Effector CD4-positive, alpha-beta T cell (primary cell): ENCODE measurements around the gene BECN2. TPM values are rescaled to one million over a fixed set of nuclear protein-coding genes. Genes with fewer than 3 reads are reported as not detected.

Experiments used
- DNase-seq: peaks from one replicate; pipeline ENCODE4 v3.0.0-alpha.2; 2020
- total RNA-seq: gene quantifications from one replicate; lab custom pipeline; 2026; lab: John Stamatoyannopoulos, UW

BECN2 gene, protein sequence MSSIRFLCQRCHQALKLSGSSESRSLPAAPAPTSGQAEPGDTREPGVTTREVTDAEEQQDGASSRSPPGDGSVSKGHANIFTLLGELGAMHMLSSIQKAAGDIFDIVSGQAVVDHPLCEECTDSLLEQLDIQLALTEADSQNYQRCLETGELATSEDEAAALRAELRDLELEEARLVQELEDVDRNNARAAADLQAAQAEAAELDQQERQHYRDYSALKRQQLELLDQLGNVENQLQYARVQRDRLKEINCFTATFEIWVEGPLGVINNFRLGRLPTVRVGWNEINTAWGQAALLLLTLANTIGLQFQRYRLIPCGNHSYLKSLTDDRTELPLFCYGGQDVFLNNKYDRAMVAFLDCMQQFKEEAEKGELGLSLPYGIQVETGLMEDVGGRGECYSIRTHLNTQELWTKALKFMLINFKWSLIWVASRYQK
- not detected for total RNA-seq

DNA sequence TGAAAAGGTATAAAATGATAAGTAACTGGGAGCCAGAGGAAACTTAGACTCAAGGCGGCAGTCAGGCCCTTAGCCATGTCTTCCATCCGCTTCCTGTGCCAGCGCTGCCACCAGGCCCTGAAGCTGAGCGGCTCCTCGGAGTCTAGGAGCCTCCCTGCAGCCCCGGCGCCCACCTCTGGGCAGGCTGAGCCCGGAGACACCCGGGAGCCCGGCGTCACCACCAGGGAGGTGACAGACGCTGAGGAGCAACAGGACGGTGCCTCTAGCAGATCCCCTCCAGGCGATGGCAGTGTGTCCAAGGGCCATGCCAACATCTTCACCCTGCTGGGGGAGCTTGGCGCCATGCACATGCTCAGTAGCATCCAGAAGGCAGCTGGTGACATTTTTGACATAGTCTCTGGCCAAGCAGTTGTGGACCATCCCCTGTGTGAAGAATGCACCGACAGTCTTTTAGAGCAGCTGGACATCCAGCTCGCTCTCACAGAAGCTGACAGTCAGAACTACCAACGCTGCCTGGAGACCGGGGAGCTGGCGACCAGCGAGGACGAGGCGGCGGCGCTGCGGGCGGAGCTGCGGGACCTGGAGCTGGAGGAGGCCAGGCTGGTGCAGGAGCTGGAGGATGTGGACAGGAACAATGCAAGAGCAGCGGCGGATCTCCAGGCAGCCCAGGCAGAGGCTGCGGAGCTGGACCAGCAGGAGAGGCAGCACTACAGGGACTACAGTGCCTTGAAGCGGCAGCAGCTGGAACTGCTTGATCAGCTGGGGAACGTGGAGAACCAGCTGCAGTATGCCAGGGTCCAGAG, at the start of gene BECN2:
Gene BECN2 (plus strand): TSS at position 76 of the 803 bp plus-strand sequence. CDS start 0 bp downstream, at position 76.
- DNase-seq, result no peak

DNA sequence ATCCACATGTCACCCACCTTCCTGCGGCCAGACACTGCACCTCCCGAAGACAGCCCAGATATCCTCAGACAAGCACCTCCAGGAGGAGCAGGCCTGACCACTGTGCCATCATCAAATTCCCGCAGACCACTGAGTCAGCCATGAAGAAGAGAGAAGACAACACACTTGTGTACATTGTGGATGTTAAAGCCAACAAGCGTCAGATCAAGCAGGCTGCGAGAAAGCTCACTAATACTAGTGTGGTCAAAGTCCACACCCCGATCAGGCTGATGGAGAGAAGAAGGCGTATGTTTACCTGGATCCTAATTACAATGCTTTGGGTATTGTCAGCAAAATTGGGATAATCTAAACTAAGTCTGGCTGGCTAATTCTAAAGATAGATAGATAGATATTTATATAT, 41.4 kb upstream of the BECN2 start:
- no peak for DNase-seq

DNA sequence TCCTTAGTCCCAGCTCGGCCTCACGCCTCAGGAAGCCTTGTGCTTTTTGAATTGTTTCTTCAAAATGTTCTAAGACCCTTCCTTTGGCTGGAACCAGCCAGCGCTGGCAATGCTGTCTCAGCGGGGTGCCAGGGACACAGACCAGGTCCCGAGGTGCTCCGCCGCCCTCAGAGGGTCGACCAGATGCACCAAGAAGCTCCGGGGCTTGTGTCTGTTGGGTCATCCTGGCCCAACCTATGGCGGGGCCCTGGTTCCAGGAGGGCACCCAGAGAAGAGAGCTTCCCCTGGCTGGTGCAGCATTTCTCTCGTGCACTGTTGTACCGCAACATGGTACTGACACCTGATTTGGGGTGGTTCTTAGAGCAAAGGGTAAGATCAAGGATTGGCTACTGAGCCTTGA, 40.1 kb upstream of the BECN2 start:
- DNase-seq, result no peak

DNA sequence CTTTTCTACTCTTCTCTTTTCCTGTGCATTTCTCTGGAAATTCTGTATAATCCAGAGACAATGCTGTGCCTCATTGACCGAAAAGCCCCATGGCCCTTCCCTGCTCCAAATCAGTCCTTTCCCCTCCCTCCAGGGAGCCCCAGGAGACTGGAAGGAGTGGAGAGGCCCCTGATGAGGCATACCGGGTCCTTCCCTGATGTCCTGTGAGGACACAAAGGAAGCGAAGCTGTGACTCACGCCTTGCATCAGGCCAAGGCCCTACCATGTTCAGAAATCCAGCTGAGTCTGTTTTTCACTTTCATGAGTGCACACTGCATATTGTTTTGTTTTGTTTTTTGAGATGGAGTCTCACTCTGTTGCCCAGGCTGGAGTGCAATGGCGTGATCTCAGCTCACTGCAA, 38.7 kb upstream of the BECN2 start:
- no peak for DNase-seq

DNA sequence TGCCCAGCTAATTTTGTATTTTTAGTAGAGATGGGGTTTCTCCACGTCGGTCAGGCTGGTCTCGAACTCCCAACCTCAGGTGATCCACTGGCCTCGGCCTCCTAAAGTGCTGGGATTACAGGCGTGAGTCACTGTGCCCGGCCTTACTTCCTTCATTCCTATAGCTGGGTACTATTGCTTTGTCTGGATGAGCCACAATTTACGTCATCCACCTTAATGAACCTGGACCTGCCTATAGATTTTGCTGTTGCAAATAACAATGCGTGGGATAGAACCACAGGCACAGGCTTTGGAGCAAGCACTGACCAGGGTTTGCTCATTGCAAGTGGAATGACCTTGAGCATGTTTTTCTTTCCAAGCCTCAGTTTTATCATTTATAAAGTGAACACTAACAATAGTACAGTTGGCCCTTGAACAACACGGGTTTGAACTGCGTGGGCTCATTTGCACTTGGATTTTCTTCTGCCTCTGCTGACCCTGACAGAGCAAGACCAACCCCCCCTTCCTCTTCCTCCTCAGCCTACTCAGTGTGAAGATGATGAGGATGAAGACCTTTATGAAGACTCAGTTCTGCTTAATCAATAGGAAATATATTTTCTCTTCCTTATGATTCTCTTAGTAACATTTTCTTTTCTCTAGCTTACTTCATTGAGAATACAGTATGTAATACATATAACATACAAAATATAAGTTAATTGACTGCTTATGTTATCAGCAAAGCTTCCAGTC, 33.3 kb upstream of the BECN2 start:
- no peak for DNase-seq

DNA sequence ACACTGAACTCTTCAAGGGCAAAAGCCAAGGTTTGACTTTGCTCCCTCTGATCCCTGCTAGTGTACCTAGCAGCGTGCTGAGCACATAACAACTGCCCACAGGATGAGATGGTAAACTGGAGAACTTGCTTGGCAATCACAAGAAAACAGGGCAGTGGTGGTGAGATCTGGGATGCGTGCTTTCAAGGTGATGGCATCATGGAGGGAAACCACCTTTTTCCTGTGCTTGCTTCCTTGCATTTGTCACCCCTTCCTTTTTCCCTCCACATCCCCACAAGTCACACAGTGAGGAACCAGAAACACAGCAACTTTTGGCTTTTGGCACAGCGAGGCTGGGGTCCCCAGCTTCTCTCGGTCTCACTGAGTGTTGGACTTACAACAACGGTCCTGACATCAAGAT, 31.4 kb upstream of the BECN2 start:
- no peak for DNase-seq

DNA sequence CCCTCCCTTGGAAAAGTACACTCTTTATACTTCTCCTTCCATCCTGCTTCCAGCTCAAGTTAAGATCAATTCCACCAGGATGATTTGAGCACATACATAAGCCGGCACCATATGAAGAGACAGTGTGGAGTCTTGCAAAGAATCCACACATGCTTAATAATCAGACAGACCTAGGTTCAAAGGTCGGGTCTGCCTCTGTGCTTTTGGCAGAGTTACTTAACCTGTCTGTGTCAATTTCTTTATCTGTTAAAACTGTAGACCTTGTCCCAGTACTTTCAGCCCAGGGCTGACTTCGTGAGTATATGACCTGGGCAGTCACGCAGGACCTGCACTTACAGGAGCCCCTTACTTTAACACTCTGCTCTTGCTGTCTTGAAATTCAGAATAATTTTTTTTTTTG, 30.2 kb upstream of the BECN2 start:
- no peak for DNase-seq

DNA sequence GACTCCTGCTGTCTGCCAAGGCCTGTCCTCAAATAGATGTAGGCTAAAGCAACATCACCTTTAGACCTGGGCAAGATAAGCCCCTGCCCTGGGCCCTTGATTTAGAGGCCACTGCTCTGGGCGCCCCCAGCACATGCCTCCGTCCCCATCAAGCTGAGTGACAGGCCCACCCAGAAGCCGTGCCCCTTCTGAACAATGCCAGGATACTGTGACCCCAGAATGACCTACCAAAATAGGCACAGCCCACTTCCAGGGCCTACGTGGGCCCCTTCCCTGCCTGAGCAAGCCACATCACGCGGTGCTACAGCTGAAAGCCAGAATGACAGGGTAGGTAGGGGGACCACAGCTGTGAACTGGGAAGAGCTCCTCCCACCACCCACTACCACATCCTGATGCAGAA, 24.7 kb upstream of the BECN2 start:
- no peak for DNase-seq

DNA sequence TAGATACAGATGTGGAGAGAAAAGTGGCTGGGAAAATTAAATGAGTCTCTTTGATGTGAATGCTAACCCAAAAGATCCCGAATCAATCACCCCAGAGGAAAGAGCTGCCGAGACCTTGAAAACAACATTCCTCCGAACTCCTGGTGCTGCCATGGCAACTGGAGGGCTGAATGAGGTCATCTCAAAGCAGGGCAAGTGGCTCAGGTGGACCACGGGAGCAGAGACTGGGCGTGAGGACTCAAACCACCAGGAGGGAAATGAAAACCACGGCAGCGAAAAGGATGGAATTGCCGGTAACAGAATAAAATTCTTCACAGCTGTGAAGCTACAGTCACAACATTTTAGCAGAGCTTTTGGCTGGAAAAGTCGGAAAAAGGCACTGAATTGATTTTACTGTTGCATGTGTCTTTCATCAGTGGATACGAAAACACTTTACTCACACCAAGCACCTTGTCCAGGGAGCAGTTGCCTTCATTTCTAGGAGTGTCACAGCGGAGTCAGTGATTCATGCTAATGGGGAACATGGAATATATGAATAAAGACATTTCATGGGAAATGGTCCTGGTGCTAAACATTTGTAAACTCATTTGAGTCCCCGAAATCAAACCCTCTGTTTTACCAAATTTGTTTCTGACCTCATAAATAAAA, 23.2 kb upstream of the BECN2 start:
- DNase-seq, result no peak

DNA sequence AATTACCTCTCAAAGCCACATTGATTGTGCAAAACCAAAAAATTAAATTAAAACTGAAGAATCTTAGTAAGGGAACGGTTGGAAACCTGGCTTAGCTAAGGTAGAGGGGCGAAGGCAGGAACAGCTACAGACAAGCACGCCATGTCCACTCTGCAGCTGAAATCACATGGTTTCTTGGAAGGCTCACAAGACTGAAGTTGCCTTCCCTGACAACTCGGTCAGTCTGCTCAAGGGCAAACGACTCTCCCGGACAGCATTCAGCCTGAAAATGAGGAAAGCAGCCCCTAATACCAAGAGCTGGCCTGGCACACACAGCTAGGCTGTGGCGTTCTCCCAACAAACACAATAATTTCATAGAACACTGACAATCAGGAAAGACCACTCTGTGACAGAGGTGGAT, 22.7 kb upstream of the BECN2 start:
- no peak for DNase-seq

DNA sequence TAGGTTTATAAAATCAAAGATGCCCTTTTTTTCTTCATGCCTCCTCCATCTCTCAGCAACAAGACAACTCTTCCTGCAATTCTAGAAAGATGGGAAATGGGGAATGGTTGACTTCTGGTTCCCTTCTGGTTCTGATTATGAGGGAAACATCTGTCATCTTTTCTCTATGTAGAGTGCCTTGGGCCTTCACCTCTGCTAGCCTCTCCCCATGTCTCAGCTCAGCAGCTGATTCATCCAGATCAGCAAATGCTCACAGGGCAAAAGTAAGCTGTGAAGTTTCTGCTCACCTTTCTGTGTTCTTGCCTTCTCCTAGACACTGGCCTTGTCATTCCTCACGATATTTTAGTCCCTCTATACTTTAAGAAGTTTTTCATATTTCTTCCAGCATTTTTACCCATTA, 17.8 kb upstream of the BECN2 start:
- DNase-seq, result no peak

DNA sequence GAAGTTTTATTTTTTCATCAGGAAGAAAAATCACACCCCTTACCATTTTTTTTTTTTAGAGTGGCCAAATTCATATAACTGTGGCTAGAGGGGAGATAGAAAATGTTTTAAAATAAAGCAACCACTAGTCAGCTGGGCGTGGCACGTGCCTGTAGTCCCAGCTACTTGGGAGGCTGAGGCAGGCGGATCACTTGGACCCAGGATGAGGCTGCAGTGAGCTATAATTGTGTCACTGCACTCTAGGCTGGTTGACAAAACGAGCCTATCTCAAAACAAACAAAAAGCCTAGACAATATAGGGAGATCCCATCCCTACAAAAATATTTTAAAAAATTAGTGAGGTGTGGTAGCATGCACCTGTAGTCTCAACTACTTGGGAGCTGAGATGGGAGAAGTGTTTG, 14.8 kb upstream of the BECN2 start:
- no peak for DNase-seq

DNA sequence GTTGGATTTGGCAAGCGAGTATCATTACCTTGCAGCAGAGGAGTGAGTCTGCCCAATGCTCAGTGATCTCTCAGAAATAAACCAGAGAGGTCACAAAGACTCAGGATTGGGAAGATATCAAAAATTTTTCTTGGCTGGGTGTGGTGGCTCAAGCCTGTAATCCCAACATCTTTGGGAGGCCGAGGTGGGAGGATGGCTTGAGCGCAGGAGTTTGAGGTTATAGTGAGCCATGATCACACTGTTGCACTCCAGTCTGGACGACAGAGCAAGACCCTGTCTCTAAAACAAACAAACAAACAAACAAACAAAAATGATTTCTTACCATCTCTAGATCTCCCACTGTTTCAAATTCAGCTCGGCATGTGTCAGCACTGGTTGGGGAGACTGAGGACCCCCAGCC, 13.3 kb upstream of the BECN2 start:
- no peak for DNase-seq

DNA sequence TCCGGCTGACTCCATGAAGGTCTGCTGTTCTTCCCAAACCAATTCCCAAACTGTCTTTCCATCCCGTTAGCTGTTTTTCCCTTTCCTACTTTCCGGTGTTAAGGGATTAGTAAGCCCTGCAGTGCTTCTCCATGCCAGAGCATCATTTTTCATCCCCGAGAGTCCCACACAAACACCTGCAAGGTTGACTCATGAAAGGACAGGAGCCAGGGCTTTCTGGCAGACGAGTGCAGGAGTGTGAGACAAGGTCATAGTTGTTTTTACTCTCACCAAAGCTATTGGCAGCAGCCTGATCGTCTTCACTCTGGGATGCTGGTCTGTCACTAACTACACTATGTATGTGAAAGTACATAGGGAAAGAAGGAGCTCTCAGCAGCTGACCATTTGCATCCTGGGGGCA, 10.2 kb upstream of the BECN2 start:
- no peak for DNase-seq

DNA sequence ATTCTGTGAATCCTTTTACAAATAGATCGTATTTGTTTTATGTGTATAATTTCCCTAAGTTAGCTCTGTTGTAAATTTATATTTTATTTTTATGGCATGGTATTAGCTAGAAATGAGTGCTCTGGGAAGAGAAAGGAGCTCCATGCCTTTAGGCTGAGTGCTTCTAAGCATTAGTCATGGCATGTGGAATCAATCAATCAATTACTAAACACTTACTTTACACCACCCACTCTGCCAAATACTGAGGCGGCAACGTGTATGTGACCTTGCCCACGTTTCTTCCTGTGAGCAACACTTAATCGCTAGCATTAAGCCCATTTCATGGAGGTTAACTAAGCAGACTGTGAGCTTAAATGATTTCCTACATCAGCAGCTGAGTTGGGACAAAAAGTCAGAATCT, 7.2 kb upstream of the BECN2 start:
- DNase-seq, result no peak

DNA sequence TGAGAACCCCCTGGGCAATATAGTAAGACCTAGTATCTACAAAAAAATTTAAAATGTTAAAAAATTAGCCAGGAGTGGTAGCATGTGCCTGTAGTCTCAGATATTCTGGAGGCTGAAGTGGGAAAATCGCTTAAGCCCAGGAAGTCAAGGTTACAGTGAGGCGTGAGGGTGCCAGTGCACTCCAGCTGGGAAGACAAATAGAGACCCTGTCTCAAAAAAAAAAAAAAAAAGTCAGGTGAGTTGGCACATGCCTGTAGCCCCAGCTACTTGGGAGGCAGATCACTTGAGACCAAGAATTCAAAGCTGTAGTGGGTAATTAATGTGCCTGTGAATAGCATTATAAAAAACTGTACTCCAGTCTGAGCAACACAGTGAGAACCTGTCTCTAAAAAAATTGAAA, 4.6 kb downstream of the BECN2 start:
- no peak for DNase-seq

DNA sequence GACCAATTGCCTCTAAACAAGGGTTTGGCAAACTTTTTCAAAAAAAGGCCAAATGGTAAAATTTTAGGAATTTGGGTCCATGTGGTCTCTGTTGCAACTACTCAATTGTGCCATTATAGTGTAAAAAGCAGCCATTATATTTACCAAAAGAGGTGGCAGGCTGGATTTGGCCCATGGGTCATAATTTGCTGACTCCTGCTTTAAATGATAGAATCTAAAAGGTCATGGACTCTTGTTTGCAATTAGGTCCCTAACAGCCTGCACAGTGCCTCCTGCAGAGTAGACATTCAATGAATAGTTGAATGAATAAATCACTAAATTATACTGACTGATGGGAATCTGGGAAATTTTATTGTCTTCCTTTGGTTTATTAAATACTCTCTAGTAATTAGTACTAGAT, 6.2 kb downstream of the BECN2 start:
- no peak for DNase-seq

DNA sequence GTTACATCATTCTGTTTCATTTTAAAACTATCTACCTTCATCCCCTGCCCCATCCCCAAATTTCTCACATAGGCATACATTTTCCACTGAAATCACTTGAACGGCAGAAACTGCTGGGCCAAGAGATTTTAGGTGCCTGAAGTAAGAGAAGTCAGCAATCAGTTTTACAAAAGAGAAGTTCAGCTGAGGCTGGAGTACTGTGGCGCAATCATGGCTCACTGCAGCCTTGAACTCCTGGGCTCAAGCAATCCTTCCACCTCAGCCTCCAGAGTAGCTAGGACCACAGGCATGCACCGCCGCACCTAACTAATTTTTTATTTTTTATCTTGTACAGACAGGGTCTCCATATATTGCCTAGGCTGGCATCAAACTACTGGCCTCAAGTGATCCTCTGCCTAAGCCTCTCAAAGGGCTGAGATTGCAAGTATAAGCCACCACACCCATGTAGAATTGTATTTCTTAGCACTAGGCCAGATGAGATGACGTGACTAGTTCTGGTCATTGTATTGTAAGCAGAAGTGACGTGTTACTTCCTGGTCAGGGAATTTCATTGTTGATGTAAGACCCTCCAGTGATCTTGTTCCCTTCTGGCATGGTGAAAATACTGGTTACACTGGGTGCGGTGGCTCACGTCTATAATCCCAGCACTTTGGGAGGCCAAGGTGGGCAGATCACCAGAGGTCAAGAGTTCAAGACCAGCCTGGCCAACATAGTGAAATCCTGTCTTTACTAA, 7.1 kb downstream of the BECN2 start:
- DNase-seq, result no peak

DNA sequence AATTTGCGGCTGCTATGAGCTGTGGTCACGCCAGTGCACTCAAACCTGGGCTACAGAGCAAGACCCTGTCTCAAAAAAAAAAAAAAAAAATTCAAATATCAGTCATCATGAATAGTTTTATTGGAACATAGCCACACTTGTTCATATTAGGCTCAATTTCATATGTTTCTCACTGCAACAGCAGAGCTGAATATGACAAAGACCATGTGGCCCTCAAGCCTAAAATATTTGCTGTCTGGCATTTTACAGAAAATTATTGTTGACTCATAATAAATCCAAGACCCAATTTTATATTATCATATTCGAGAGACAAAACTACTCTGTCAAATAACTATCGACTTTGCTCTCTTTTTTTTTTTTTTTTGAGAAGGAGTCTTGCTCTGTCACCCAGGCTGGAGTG, 11.0 kb downstream of the BECN2 start:
- DNase-seq, result no peak

DNA sequence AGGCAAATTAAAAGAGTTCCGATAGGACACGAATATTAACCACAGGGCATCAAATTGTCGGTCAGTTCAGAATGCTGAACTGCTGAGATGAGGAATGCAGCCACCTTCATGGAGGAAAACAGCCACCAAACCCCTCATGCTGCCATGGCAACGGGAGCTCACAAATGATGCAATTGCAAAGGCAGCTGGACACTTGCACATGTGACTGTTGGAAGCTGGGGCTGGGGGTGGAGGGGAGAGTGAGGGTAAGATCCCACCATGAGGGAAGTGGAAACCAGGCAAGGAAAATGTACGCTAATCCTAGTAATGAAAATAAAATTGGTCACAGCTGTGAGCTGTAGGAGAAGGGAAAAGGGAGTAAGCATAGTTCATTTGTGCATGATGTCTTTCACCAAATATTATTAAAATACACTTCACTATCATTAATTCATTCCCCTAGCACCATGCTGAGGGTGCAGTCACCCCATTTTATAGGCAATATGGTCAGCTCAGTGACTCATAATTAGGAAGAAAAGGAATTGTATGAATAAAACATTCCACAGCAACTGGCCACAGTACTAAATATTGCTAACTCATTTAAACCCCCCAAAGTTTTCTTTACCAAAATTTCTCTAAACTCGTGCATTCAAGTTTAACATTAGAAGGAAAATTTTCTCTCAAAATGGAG, 15.3 kb downstream of the BECN2 start:
- no peak for DNase-seq

DNA sequence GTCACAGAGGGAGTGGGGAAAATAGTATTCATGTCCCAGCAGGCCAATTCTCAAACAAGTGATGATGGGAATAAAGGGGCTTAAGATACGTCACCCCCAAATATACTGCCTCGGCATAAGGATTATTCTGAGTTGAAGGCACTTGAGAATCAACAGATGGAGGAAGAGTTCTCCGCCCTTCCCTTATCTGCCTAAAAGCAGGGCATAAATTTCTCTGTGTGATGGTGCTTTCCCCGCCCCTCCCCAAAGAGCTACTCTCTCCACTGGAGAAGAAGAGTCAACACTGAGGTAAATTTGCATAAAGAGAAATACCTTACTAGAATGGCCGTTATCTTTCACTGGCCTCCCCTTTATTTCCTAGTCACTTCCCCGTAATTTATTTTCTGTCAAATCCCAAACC, 18.7 kb downstream of the BECN2 start:
- DNase-seq, result no peak

DNA sequence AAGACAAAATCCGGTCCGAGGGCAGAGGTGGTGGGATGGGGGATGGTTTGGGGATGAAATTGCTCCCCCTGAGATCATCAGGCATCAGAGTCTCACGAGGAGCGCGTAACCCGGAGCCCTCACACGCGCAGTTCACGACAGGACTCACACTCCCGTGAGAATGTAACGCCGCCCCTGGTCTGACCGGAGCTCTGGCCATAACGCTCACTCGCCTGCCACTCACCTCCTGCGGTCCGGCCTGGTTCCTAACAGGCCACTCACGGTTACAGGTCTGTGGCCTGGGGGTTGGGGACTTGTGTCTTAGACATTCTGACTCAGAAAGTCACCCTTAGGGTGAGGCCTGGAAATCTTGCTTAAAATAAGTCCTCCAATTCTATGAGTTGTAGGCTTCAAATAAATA, 21.5 kb downstream of the BECN2 start:
- no peak for DNase-seq
